Stimulated activated CD8-positive, alpha-beta memory T cell treated with anti-CD3 and anti-CD28 coated beads, Interleukin-15, amount 100 ng/mL, for 4 hours (primary cell): ENCODE results near the gene EPC1.
"Not testable (repeated sequence)": the region's sequence is repeated elsewhere in the genome, so short reads cannot be mapped to it uniquely, and the experiment has no call there.

Source experiments
- DNase-seq, 2 donors: peaks; one replicate each; pipeline ENCODE4 v3.0.0-alpha.2; 2020; ENCODE audit warnings: low read depth in 2 of 2

Gene EPC1

GRCh38 chr10:32372000-32372875 is 25.3 kb upstream of the EPC1 start:
- DNase-seq = no peak

GRCh38 chr10:32371101-32371500 is 24.1 kb upstream of the EPC1 start:
- no peak for DNase-seq

GRCh38 chr10:32367793-32368453 is 21.0 kb upstream of the EPC1 start:
- peak; percentile 18 to 51 for DNase-seq

GRCh38 chr10:32366588-32366987 is 19.6 kb upstream of the EPC1 start:
- no peak for DNase-seq

GRCh38 chr10:32366111-32366510 is 19.2 kb upstream of the EPC1 start:
- DNase-seq = no peak

GRCh38 chr10:32365404-32365803 is 18.4 kb upstream of the EPC1 start:
- DNase-seq = not testable (repeated sequence)

GRCh38 chr10:32362571-32362970 is 15.6 kb upstream of the EPC1 start:
- DNase-seq = no peak

- DNase-seq = no peak
These were observed 13.9 kb upstream of the EPC1 start for GRCh38 chr10:32360884-32361283.

GRCh38 chr10:32360241-32360640 is 13.3 kb upstream of the EPC1 start:
- no peak for DNase-seq

- DNase-seq = no peak
These were observed 10.2 kb upstream of the EPC1 start for GRCh38 chr10:32357056-32357735.

- not testable (repeated sequence) for DNase-seq
These were observed 7.7 kb upstream of the EPC1 start for GRCh38 chr10:32354690-32355089.

- DNase-seq = no peak
These were observed 3.9 kb upstream of the EPC1 start for GRCh38 chr10:32350811-32351350.

GRCh38 chr10:32349968-32350738 is 3.2 kb upstream of the EPC1 start:
- DNase-seq = no peak

GRCh38 chr10:32349199-32349585 is 2.2 kb upstream of the EPC1 start:
- no peak for DNase-seq

- no peak for DNase-seq
These were observed 1.6 kb upstream of the EPC1 start for GRCh38 chr10:32348297-32349198.

- DNase-seq = no peak
These were observed 535 bp upstream of the EPC1 start for GRCh38 chr10:32347363-32348022.

- peak; percentile 92 for DNase-seq
These were observed 816 bp downstream of the EPC1 start for GRCh38 chr10:32346134-32346550.

- no peak for DNase-seq
These were observed 5.4 kb downstream of the EPC1 start for GRCh38 chr10:32341596-32341995.

- no peak for DNase-seq
These were observed 6.3 kb downstream of the EPC1 start for GRCh38 chr10:32340596-32341180.

GRCh38 chr10:32338262-32338661 is 8.7 kb downstream of the EPC1 start:
- no peak for DNase-seq
